ENCODE results near the gene YBX1.

Gene YBX1

DNA sequence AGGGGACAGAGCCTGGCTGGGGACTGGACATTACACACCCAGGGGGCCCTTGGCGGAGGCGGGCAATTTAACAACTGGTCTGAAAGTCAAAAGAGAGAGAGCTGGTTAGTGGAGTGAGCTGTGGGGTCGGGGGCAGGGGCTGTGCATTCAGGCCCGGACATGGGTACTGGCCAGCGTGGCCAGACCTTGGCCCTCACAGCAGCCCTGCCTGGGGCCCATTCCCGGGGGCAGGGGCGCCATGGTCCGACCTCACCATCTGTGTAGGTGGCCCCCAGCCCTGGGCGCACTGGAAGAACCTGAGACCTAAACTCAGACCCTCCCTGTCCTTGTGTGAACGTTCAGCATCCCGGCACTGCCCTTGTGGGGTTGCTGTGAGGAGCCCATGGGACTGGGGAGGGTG lies 52.8 kb downstream of the YBX1 start:
- H3K9me2 ChIP-seq (replicated peaks; ENCODE audit: control insufficient read depth, low read length): no peaks in the 10 kb centered on the region
- no peaks in the 10 kb centered on the region for H3K79me2 ChIP-seq (ENCODE audit: control insufficient read depth, low read length)
- no peak for TF ChIP-seq EZH2phosphoT487 (IDR thresholded peaks at IDR 0.05; ENCODE audit: borderline replicate concordance, low read length)
- TF ChIP-seq, protein P1, sequence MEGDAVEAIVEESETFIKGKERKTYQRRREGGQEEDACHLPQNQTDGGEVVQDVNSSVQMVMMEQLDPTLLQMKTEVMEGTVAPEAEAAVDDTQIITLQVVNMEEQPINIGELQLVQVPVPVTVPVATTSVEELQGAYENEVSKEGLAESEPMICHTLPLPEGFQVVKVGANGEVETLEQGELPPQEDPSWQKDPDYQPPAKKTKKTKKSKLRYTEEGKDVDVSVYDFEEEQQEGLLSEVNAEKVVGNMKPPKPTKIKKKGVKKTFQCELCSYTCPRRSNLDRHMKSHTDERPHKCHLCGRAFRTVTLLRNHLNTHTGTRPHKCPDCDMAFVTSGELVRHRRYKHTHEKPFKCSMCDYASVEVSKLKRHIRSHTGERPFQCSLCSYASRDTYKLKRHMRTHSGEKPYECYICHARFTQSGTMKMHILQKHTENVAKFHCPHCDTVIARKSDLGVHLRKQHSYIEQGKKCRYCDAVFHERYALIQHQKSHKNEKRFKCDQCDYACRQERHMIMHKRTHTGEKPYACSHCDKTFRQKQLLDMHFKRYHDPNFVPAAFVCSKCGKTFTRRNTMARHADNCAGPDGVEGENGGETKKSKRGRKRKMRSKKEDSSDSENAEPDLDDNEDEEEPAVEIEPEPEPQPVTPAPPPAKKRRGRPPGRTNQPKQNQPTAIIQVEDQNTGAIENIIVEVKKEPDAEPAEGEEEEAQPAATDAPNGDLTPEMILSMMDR (IDR thresholded peaks at IDR 0.05; ENCODE audit: low read depth, low read length, poor library complexity, severe bottlenecking): no peak
- no peaks in the 10 kb centered on the region for H3F3A ChIP-seq (ENCODE audit: control insufficient read depth, insufficient read depth)
- no peak overlapping the region for H3K4me2 ChIP-seq (ENCODE audit: low read length)
- H3K4me1 ChIP-seq (ENCODE audit: control insufficient read depth, low read length): peaks cover 11% of the 10 kb centered on the region
- H3K27me3 ChIP-seq (ENCODE audit: control insufficient read depth, low read length): no peaks in the 10 kb centered on the region
- no peaks in the 10 kb centered on the region for H3K36me3 ChIP-seq (ENCODE audit: control insufficient read depth, low read length)
- no peak overlapping the region for H3K4me3 ChIP-seq (ENCODE audit: low read length)
- no peaks in the 10 kb centered on the region for H4K20me1 ChIP-seq (ENCODE audit: control insufficient read depth, insufficient read depth, low read depth, low read length)
- H3K9me3 ChIP-seq (ENCODE audit: control insufficient read depth, insufficient read depth, low read length): no peaks in the 10 kb centered on the region
- H3K27ac ChIP-seq (ENCODE audit: low read depth, low read length): no peak overlapping the region

DNA sequence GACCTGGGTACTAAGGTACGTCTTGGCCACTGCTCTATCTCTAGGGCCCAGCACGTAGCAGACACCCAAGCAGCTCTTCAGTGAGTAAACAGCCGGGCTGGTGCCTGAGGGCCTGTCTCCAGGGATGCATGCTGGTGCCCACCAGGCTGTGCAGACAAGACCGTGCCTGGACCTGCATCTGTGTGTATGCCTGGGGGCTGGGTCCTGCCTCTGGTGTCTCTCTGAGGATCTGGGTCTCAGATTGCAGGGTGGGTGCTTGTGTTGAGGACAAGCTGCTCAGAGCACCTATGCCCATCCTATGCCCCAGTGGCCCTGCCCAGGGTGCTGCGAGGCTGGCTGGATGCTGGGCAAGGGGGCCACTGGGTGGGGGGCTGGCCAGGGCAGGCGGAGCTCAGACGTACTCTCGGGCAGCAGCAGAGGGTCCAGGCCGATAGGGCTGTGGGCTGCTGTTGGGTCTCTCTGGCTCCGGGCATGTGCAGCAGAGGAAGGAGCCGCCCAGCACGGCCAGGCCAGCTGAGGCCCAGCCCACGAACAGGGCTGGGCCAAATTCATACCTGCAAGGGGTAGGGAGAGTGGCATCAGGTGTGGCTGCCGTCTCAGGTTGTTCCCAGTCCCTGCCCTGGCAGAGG lies 53.4 kb downstream of the YBX1 start:
- Histone ChIP-seq H3K27ac (ENCODE audit: low read depth, low read length) (no peak overlapping the region), H3K27me3 (ENCODE audit: control insufficient read depth, low read length) (no peaks in the 10 kb centered on the region), H4K20me1 (ENCODE audit: control insufficient read depth, insufficient read depth, low read depth, low read length) (no peaks in the 10 kb centered on the region), H3K4me2 (ENCODE audit: low read length) (no peak overlapping the region), H3K9me3 (ENCODE audit: control insufficient read depth, insufficient read depth, low read length) (no peaks in the 10 kb centered on the region), H3K79me2 (ENCODE audit: control insufficient read depth, low read length) (no peaks in the 10 kb centered on the region), H3K9me2 (replicated peaks; ENCODE audit: control insufficient read depth, low read length) (no peaks in the 10 kb centered on the region), H3F3A (ENCODE audit: control insufficient read depth, insufficient read depth) (no peaks in the 10 kb centered on the region), H3K4me1 (ENCODE audit: control insufficient read depth, low read length) (peaks cover 11% of the 10 kb centered on the region), H3K36me3 (ENCODE audit: control insufficient read depth, low read length) (no peaks in the 10 kb centered on the region), H3K4me3 (ENCODE audit: low read length) (no peak overlapping the region)
- TF ChIP-seq EZH2phosphoT487 (IDR thresholded peaks at IDR 0.05; ENCODE audit: borderline replicate concordance, low read length): no peak
- TF ChIP-seq, protein P1 (IDR thresholded peaks at IDR 0.05; ENCODE audit: low read depth, low read length, poor library complexity, severe bottlenecking): no peak

DNA sequence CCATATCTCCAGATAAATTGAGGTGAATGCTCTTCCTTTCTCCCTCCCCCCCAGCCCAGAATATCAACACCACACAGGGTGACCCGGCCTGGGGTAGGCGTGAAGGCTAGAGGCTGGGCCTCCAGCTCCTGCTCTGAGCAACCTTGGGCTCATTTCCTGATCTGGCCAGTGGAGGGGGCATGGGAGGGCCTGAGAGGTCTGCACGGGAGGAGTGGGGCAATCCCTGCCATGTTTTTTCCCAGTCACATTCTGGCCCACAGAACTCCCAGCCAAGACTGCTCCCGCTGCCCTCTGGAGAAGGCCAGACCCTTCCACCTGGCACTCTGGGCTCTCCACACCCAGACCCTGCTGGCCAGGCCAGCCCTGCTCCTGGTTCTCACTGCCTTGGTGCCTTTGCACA lies 53.9 kb downstream of the YBX1 start:
- Histone ChIP-seq H3K9me2 (replicated peaks; ENCODE audit: control insufficient read depth, low read length) (no peaks in the 10 kb centered on the region), H3K4me1 (ENCODE audit: control insufficient read depth, low read length) (peaks cover 8% of the 10 kb centered on the region), H3K4me2 (ENCODE audit: low read length) (no peak overlapping the region), H3K27ac (ENCODE audit: low read depth, low read length) (no peak overlapping the region), H4K20me1 (ENCODE audit: control insufficient read depth, insufficient read depth, low read depth, low read length) (no peaks in the 10 kb centered on the region), H3F3A (ENCODE audit: control insufficient read depth, insufficient read depth) (no peaks in the 10 kb centered on the region), H3K4me3 (ENCODE audit: low read length) (no peak overlapping the region), H3K79me2 (ENCODE audit: control insufficient read depth, low read length) (no peaks in the 10 kb centered on the region), H3K9me3 (ENCODE audit: control insufficient read depth, insufficient read depth, low read length) (no peaks in the 10 kb centered on the region), H3K36me3 (ENCODE audit: control insufficient read depth, low read length) (no peaks in the 10 kb centered on the region), H3K27me3 (ENCODE audit: control insufficient read depth, low read length) (no peaks in the 10 kb centered on the region)
- no peak for TF ChIP-seq EZH2phosphoT487 (IDR thresholded peaks at IDR 0.05; ENCODE audit: borderline replicate concordance, low read length)
- TF ChIP-seq, protein P1 (IDR thresholded peaks at IDR 0.05; ENCODE audit: low read depth, low read length, poor library complexity, severe bottlenecking): peak; percentile 9
